Heart right ventricle (tissue), 16 donors: ENCODE data around the gene MLC1. TPM values are rescaled to one million over a fixed set of nuclear protein-coding genes. Genes with fewer than 3 reads are reported as not detected.

Source experiments
- ATAC-seq, 8 donors: fragments of 200-7000 bp; cut with Tn5 transposase; one replicate each; pipeline ENCODE4 v1.9.1; 2020; ENCODE audit warnings: mild to moderate bottlenecking in 8 of 8, moderate library complexity in 8 of 8, moderate number of reproducible peaks in 1 of 8
- DNase-seq, 2 donors: peaks; one replicate each; pipeline ENCODE4 v3.0.0-alpha.2; 2020
- H3K27ac ChIP-seq, 10 donors: fragments of 200-600 bp; sonication (generic) in 2 of 10; one replicate each; pipeline versions ENCODE4 v1.5.0 to v1.8.0; 2020 to 2022; ENCODE audit warnings: mild to moderate bottlenecking in 3 of 10
- H3K27me3 ChIP-seq, 7 donors: fragments of 200-600 bp; one replicate each; pipeline ENCODE4 v1.8.0; 2021 to 2022; ENCODE audit warnings: mild to moderate bottlenecking in 2 of 7
- H3K36me3 ChIP-seq, 9 donors: fragments of 200-600 bp; sonication (generic) in 1 of 9; one replicate each; pipeline versions ENCODE4 v1.5.0 to v1.8.0; 2020 to 2022; ENCODE audit warnings: mild to moderate bottlenecking in 2 of 9
- H3K4me1 ChIP-seq, 9 donors: fragments of 200-600 bp; sonication (generic) in 1 of 9; one replicate each; pipeline versions ENCODE4 v1.5.0 to v1.8.0; 2020 to 2022; ENCODE audit warnings: mild to moderate bottlenecking in 4 of 9
- H3K4me3 ChIP-seq, 10 donors: fragments of 200-600 bp; sonication (generic) in 2 of 10; one replicate each; pipeline versions ENCODE4 v1.5.0 to v1.8.0; 2020 to 2022; ENCODE audit warnings: mild to moderate bottlenecking in 7 of 10, moderate library complexity in 2 of 10
- H3K9me3 ChIP-seq, 11 donors: fragments of 200-600 bp in 10 of 11; sonication (generic) in 2 of 11; one replicate each; pipeline versions ENCODE4 v1.5.0 to v1.8.0; 2013 to 2022; ENCODE audit warnings: mild to moderate bottlenecking in 2 of 11, control low read depth in 1 of 11, moderate library complexity in 1 of 11
- CTCF ChIP-seq, 9 donors: fragments of 200-600 bp; sonication (generic) in 2 of 9; IDR thresholded peaks; one replicate each; pipeline versions ENCODE4 v1.5.0 to v1.8.0; 2021 to 2022; ENCODE audit warnings: antibody characterized with exemption in 9 of 9, mild to moderate bottlenecking in 5 of 9, moderate library complexity in 1 of 9
- WGBS, 2 donors: extraction: QIAGEN DNeasy Blood & Tissue Kit; methylation state at CpG; one replicate each; pipeline ENCODE4 v1.1.7; 2013; ENCODE audit warnings: inconsistent platforms in 1 of 2; 5-methylcytosine and 5-hydroxymethylcytosine counted together
- intact Hi-C, 10 donors: fragments of 100-400 bp; cut with DNase I; formaldehyde crosslinking; loops; one replicate each; pipeline versions ENCODE4 v1.11.1 to v1.14.2; 2022
- polyA plus RNA-seq, 2 donors: library from polyadenylated mRNA; stranded (reverse); fragments of 200-250 nt; gene quantifications; one replicate each; pipeline ENCODE4 v1.2.3, GENCODE V29; 2013
- total RNA-seq, 10 donors: library from RNA; stranded (reverse); fragmentation: NEBNext Ultra II Directional in 3 of 10; extraction: Animal tissue kit (Norgen Biotek cat#: 25700) in 3 of 10; gene quantifications; one replicate each; pipeline versions ENCODE4 v1.2.1 to v1.2.4, GENCODE V29; 2021 to 2023
- donor health status: Arrhythmogenic right ventricular cardiomyopathy.
- donor health status: ischemic (EF 13 %, LVEDD 7.1; RV severe dilation, severe dysfunction).
- donor health status: healthy with polysubstance abuse.
- donor health status: DM: no; HTN: yes; CAD: no.
- donor health status: DM: no; HTN: no; CAD: no.
- donor health status: ischemic (EF 25% LVEDD 6.9; RV normal size, moderate dysfunction).
- donor health status: ischemic (EF 25% LVEDD 5.7; RV mildly dilated, moderate dysfunction).
- donor health status: healthy.
- donor health status: DM: yes; HTN: yes; CAD: no.
- donor health status: Ischemic cardiomyopathy.
- donor health status: ischemic (EF 35%, LVEDD 5.7; RV mildly dilated, moderate dysfunction).
- donor health status: nonischemic (EF 11% LVEDD 7.7; RV severe dilation, severe dysfunction).
- donor health status: DM: yes; HTN: yes; CAD: no.
- donor health status: PGD.
- donor health status: ischemic (EF 29% LVEDD 5.4; RV normal size, mild dysfunction).
- donor health status: nonischemic (EF 23%, LVEDD 6.1; RV moderate dilation, normal function).

MLC1 gene
- total and polyA plus RNA-seq, 12 donors = 0.03 to 1.6 (median 0.22) TPM; not detected in 4

DNA sequence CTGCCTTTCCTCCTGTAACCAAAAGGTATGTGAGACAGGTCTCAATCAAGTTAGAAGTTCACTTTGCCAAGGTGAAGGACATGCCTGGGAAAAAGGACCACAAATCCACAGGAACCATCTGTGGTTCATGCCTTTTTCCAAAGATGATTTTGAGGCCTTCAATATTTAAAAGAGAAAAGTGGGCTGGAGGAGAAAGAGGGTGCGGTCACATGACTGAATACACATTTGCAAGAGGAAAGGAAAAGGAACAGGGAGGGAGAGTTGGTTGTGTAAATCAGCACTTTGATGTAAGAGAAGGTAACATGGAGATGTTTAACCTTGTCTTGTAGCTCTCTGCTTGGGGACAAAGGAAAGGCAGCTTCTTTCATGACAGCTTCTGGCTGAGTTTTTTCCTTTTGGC lies 25.8 kb upstream of the MLC1 start:
- no peak for DNase-seq
- WGBS, 2 donors = 91 to 96% methylated on average over 1 of the region's 1 CpG
- no peak for ATAC-seq
- Histone ChIP-seq H3K4me1 (peaks cover 0 to 15% (median 0%) of the 10 kb centered on the region in 9 donors), H3K36me3 (no peaks in the 10 kb centered on the region), H3K9me3 (no peaks in the 10 kb centered on the region), H3K27me3 (peaks cover 0 to 33% (median 14%) of the 10 kb centered on the region in 7 donors), H3K4me3 (no peak overlapping the region), H3K27ac (no peak overlapping the region)
- intact Hi-C loops = no loop called here
- no peak for TF ChIP-seq CTCF (IDR thresholded peaks at IDR 0.05)

GRCh38 chr22:50107529-50107928 lies 22.3 kb upstream of the MLC1 start:
- H3K4me3 ChIP-seq = no peak overlapping the region
- no peak for TF ChIP-seq CTCF (IDR thresholded peaks at IDR 0.05)
- no peak overlapping the region for H3K27ac ChIP-seq
- no peaks in the 10 kb centered on the region for H3K36me3 ChIP-seq
- peaks cover 0 to 20% (median 0%) of the 10 kb centered on the region in 9 donors for H3K4me1 ChIP-seq
- intact Hi-C loops = no loop called here
- H3K9me3 ChIP-seq = no peaks in the 10 kb centered on the region
- WGBS, 2 donors = 85 to 89% methylated on average over 9 of the region's 9 CpGs
- DNase-seq = no peak
- H3K27me3 ChIP-seq = peaks cover 0 to 14% (median 3%) of the 10 kb centered on the region in 7 donors
- ATAC-seq = no peak

- no peak overlapping the region for H3K27ac ChIP-seq
- intact Hi-C loops = no loop called here
Observed at GRCh38 chr22:50105208-50106100, 20.2 kb upstream of the MLC1 start.

GRCh38 chr22:50104141-50104544 lies 18.9 kb upstream of the MLC1 start:
- WGBS, 2 donors = 77 to 81% methylated on average over 6 of the region's 6 CpGs
- intact Hi-C loops = no loop called here
- ATAC-seq (no peak), DNase-seq (no peak)
- H3K27me3 ChIP-seq = peaks cover 0 to 17% (median 0%) of the 10 kb centered on the region in 7 donors
- peaks cover 0 to 10% (median 0%) of the 10 kb centered on the region in 9 donors for H3K4me1 ChIP-seq
- no peak overlapping the region for H3K27ac ChIP-seq
- no peak for TF ChIP-seq CTCF (IDR thresholded peaks at IDR 0.05)
- H3K9me3 ChIP-seq = no peaks in the 10 kb centered on the region
- no peaks in the 10 kb centered on the region for H3K36me3 ChIP-seq
- H3K4me3 ChIP-seq = no peak overlapping the region

More at GRCh38 chr22:50105208-50106100, 20.2 kb upstream of the MLC1 start:
- H3K9me3 ChIP-seq = no peaks in the 10 kb centered on the region
- DNase-seq = no peak
- peak in 1 of 8 donors; percentile 38 for ATAC-seq
- no peak for TF ChIP-seq CTCF (IDR thresholded peaks at IDR 0.05)
- H3K36me3 ChIP-seq = no peaks in the 10 kb centered on the region
- peaks cover 0 to 16% (median 0%) of the 10 kb centered on the region in 7 donors for H3K27me3 ChIP-seq
- peaks cover 0 to 10% (median 0%) of the 10 kb centered on the region in 9 donors for H3K4me1 ChIP-seq
- no peak overlapping the region for H3K4me3 ChIP-seq
- 54 to 57% methylated on average over 9 of the region's 9 CpGs for WGBS, 2 donors
